ENCODE data around the gene ELF1.
"Not testable (repeated sequence)": the region's sequence is repeated elsewhere in the genome, so short reads cannot be mapped to it uniquely, and the experiment has no call there.

The ELF1 gene

GRCh38 chr13:40932252-40932651 is 86.9 kb downstream of the ELF1 start:
- TF ChIP-seq CTCF (conservative IDR thresholded peaks at IDR 0.05; ENCODE audit: low read depth, low read length) = no peak

GRCh38 chr13:40931719-40932118 is 87.4 kb downstream of the ELF1 start:
- no peak for TF ChIP-seq CTCF (conservative IDR thresholded peaks at IDR 0.05; ENCODE audit: low read depth, low read length)
- no peak for DNase-seq (ENCODE audit: low read depth)

More at GRCh38 chr13:40932252-40932651, 86.9 kb downstream of the ELF1 start:
- no peak overlapping the region for H3K4me3 ChIP-seq (ENCODE audit: low read length)
- DNase-seq (ENCODE audit: low read depth) = no peak

GRCh38 chr13:40929883-40930282 is 89.2 kb downstream of the ELF1 start:
- not testable (repeated sequence) for DNase-seq (ENCODE audit: low read depth); H3K4me3 ChIP-seq (ENCODE audit: low read length)

More at GRCh38 chr13:40931719-40932118, 87.4 kb downstream of the ELF1 start:
- H3K4me3 ChIP-seq (ENCODE audit: low read length) = no peak overlapping the region

GRCh38 chr13:40928980-40929379 is 90.1 kb downstream of the ELF1 start:
- no peak overlapping the region for H3K4me3 ChIP-seq (ENCODE audit: low read length)
- no peak for DNase-seq (ENCODE audit: low read depth)
- no peak for TF ChIP-seq CTCF (conservative IDR thresholded peaks at IDR 0.05; ENCODE audit: low read depth, low read length)

GRCh38 chr13:40927929-40928328 is 91.2 kb downstream of the ELF1 start:
- DNase-seq (ENCODE audit: low read depth) = no peak
- no peak for TF ChIP-seq CTCF (conservative IDR thresholded peaks at IDR 0.05; ENCODE audit: low read depth, low read length)
- no peak overlapping the region for H3K4me3 ChIP-seq (ENCODE audit: low read length)

GRCh38 chr13:40923867-40924266 is 95.2 kb downstream of the ELF1 start:
- TF ChIP-seq CTCF (conservative IDR thresholded peaks at IDR 0.05; ENCODE audit: low read depth, low read length) = no peak
- no peak overlapping the region for H3K4me3 ChIP-seq (ENCODE audit: low read length)
- DNase-seq (ENCODE audit: low read depth) = no peak

GRCh38 chr13:40922437-40923040 is 96.6 kb downstream of the ELF1 start:
- no peak for DNase-seq (ENCODE audit: low read depth)
- TF ChIP-seq CTCF (conservative IDR thresholded peaks at IDR 0.05; ENCODE audit: low read depth, low read length) = no peak

More at GRCh38 chr13:40922437-40923040, 96.6 kb downstream of the ELF1 start:
- H3K4me3 ChIP-seq (ENCODE audit: low read length) = no peak overlapping the region

Data from retinal pigment epithelial cell (primary cell).